BLaER1 (cell line): ENCODE results near the gene NPIPB9.
A peak's percentile ranks its signal among the peaks of the same experiment; 100 is the strongest.
"Not testable (repeated sequence)": the region's sequence is repeated elsewhere in the genome, so short reads cannot be mapped to it uniquely, and the experiment has no call there.

Experiments used
- H3K27ac ChIP-seq: shearing (Covaris generic); formaldehyde crosslinking; 2 replicates; pipeline ENCODE4 v1.8.1; 2022
- H3K27me3 ChIP-seq: shearing (Covaris generic); formaldehyde crosslinking; 2 replicates; pipeline ENCODE4 v1.8.1; 2022
- H3K36me3 ChIP-seq: shearing (Covaris generic); formaldehyde crosslinking; 2 replicates; pipeline ENCODE4 v1.8.1; 2022
- H3K4me1 ChIP-seq: shearing (Covaris generic); formaldehyde crosslinking; 2 replicates; pipeline ENCODE4 v1.8.1; 2022
- H3K4me2 ChIP-seq: shearing (Covaris generic); formaldehyde crosslinking; 2 replicates; pipeline ENCODE4 v1.8.1; 2022
- H3K4me3 ChIP-seq: shearing (Covaris generic); formaldehyde crosslinking; 2 replicates; pipeline ENCODE4 v1.8.1; 2022
- H3K9ac ChIP-seq: shearing (Covaris generic); formaldehyde crosslinking; 2 replicates; pipeline ENCODE4 v1.8.1; 2022
- H3K9me3 ChIP-seq: shearing (Covaris generic); formaldehyde crosslinking; 2 replicates; pipeline ENCODE4 v1.8.1; 2022
- H4K20me1 ChIP-seq: shearing (Covaris generic); formaldehyde crosslinking; 2 replicates; pipeline ENCODE4 v1.8.1; 2022

The NPIPB9 gene

DNA sequence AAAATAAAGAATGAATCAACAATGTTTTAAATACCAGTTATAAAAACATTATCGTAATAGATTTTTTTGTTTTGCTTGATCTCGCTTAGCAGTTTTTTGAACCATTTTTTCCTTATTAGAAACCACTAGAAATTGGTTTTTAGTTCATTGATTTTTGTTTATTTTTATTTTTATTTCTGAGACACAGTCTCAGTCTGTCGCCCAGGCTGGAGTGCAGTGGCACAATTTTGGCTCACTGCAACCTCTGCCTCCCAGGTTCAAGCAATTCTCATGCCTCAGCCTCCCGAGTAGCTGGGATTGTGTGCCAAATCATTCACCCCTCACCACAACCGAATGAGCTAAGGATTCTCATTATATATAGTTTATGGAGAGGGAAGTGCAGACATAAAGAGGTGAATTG, at the start of gene NPIPB9:
NPIPB9 (plus strand) TSS at position 301 of the 400 bp plus-strand sequence.
- H3K9me3 ChIP-seq, H3K27ac ChIP-seq, H3K9ac ChIP-seq, H3K36me3 ChIP-seq, H3K4me1 ChIP-seq, H3K4me2 ChIP-seq, H4K20me1 ChIP-seq, H3K27me3 ChIP-seq, H3K4me3 ChIP-seq: not testable (repeated sequence)

- H3K9ac ChIP-seq, H3K27me3 ChIP-seq, H3K9me3 ChIP-seq, H3K27ac ChIP-seq, H3K36me3 ChIP-seq, H3K4me2 ChIP-seq, H3K4me1 ChIP-seq, H3K4me3 ChIP-seq, H4K20me1 ChIP-seq: not testable (repeated sequence)
Observed at GRCh38 chr16:28704246-28704645, 47.3 kb upstream of the NPIPB9 start.

DNA sequence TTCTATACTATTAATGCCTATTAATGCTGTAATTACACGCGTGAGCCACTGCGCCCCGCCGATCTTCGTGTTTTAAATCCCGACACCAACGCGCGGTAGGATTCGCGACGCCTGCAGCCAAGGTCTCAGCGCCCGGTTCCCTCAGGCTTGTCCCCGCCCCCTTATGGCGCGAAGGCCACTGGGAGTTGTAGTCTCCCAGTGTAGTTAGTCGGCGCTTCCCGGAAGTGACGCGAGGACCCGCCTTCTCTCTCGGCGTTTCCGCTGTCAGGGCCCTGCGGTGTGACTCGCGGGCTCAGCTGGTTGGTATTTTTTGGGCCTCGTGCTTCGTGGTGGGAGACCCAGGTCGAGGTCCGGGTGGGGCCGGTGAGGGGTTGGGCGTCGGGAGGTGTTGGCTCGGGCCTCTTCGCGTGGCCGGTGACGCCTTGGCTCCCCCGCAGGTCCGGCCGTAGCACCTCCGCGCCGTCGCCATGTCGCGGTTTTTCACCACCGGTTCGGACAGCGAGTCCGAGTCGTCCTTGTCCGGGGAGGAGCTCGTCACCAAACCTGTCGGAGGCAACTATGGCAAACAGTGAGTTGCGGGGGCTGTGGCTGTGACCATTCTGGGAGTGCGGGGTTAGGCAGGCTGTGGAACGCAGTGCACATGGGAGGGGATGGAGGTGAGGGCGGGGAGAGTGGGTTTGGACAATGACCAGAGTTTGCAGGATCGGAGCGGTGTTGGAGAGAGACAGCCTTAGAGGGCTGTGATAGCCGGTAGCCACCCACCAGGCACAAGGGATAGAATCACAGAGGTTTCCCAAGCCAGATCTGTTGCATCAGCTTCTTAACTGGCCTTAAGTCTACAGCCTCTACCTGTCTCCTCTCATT, 40.1 kb upstream of the NPIPB9 start, which contains the start of gene EIF3C:
EIF3C (plus strand) TSS at position 245 of the 864 bp plus-strand sequence; CDS start at position 468, 223 bp downstream.
- H3K9me3 ChIP-seq, H3K36me3 ChIP-seq, H3K27ac ChIP-seq, H3K27me3 ChIP-seq, H4K20me1 ChIP-seq, H3K4me1 ChIP-seq: not testable (repeated sequence)
- H3K4me2 ChIP-seq, result peak within 1 kb of the TSS; percentile 63
- H3K9ac ChIP-seq, result peak within 1 kb of the TSS; percentile 65; the same call in 1 of the 2 replicates
- peak within 1 kb of the TSS; percentile 61 for H3K4me3 ChIP-seq

GRCh38 chr16:28722852-28723650, 28.5 kb upstream of the NPIPB9 start:
- not testable (repeated sequence) for H3K4me1 ChIP-seq, H3K9ac ChIP-seq

DNA sequence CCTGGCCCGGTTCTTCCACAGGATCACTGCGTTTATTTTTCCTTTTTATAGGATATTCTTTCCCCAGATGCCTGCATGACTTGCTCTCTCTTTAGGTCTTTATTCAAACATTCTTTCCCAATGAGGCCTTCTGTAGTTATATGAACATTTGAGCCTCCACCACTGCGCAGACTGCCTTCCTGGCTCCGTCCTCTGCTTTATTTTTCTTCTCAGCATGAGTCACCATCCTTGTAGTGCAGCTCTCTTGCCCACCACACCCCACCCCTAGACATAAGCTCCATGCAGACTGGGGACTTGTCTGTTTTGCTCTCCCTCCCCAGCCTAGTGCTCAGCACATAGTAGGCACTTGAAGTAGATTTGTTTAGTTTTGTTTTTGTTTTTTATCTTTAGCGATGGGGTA, 20.3 kb upstream of the NPIPB9 start:
- not testable (repeated sequence) for H3K27me3 ChIP-seq, H3K4me3 ChIP-seq, H3K4me2 ChIP-seq, H3K27ac ChIP-seq, H3K9me3 ChIP-seq, H3K4me1 ChIP-seq, H4K20me1 ChIP-seq, H3K9ac ChIP-seq, H3K36me3 ChIP-seq

More at GRCh38 chr16:28722852-28723650, 28.5 kb upstream of the NPIPB9 start:
- not testable (repeated sequence) for H4K20me1 ChIP-seq, H3K27ac ChIP-seq, H3K9me3 ChIP-seq, H3K27me3 ChIP-seq, H3K4me3 ChIP-seq, H3K36me3 ChIP-seq, H3K4me2 ChIP-seq

DNA sequence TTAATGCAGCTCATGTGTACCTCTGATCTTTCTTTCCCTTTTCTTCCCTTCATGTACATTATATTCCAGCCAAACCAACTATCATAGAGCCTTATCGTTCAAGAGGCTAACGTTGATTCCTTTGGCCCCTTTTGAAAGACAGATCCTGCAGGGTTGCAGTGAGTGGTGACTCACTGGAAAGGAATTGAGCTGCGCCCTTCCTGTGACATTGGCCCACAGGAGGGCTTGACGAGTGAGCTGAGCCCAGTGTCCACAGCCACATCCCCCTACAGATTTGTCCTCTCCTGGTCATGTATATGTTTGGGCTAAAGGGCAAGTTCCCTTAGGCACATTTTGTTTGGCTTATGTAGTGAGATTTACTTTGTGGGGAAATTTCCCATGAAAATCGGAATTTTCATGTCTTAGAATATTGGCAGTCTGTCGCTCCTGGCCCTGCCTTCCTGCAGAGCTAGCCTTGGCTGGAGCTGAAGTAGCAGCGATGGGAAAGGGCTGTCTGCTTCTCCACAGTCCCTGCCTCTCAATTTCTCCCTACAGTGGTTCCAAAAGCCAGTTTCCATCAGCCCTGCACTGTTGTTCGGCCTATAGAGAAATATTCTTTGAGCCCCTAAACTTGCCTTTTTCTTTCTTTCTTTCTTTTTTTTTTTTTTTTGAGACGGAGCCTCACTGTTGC, 19.0 kb upstream of the NPIPB9 start:
- H3K27ac ChIP-seq, H3K4me3 ChIP-seq, H3K4me1 ChIP-seq, H4K20me1 ChIP-seq, H3K9ac ChIP-seq, H3K4me2 ChIP-seq, H3K27me3 ChIP-seq, H3K36me3 ChIP-seq, H3K9me3 ChIP-seq: not testable (repeated sequence)

DNA sequence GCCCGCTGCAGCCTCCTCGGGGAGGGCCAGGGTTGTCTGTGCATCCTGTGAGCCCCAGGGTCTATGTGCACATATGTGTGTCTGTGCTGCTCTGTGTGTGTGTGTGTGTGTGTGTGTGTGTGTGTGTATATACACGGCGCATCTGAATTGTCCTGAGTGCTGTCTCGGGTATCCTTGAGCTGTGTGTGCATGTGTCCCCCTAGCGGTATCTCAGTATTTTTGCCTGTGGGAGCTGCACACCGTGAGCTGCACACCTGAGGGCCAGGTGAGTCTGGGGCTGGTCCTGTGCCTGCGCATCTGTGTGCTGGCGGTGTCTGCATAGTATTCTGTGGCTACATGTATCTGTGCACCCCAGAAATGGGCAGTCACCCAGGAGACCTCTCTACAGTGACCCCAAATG, 11.8 kb upstream of the NPIPB9 start:
- not testable (repeated sequence) for H3K4me2 ChIP-seq, H3K36me3 ChIP-seq, H3K9ac ChIP-seq, H3K27me3 ChIP-seq, H3K27ac ChIP-seq, H3K9me3 ChIP-seq, H3K4me1 ChIP-seq, H3K4me3 ChIP-seq, H4K20me1 ChIP-seq

DNA sequence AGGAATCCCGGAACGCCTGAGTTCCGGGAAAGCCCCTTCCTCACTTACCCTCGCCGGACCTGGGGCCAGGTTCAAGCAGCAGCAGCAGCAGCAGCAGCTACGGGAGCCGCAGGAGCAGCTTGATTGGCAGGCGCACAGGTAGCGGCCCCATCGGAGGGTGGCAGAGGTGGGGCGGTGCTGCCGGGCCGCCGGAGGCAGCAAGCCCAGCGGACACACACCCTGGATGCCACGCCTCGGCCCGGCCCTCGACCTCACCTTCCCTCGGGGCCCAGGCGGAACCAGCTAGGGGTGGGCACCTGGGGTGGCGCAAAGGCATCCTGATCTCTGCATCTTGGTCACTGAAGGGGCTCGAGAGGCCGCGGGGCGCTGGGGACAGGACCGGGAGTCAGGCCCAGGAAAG, 11.0 kb upstream of the NPIPB9 start:
- H3K36me3 ChIP-seq, H3K27me3 ChIP-seq, H3K27ac ChIP-seq: not testable (repeated sequence)

GRCh38 chr16:28741295-28741694, 10.3 kb upstream of the NPIPB9 start:
- H3K27ac ChIP-seq, H3K9ac ChIP-seq, H3K9me3 ChIP-seq, H3K4me2 ChIP-seq, H3K27me3 ChIP-seq, H3K36me3 ChIP-seq, H3K4me3 ChIP-seq, H4K20me1 ChIP-seq, H3K4me1 ChIP-seq: not testable (repeated sequence)

More for the DNA sequence above, 11.0 kb upstream of the NPIPB9 start:
- H3K4me2 ChIP-seq, H3K4me3 ChIP-seq, H3K9me3 ChIP-seq, H3K9ac ChIP-seq, H4K20me1 ChIP-seq, H3K4me1 ChIP-seq: not testable (repeated sequence)

DNA sequence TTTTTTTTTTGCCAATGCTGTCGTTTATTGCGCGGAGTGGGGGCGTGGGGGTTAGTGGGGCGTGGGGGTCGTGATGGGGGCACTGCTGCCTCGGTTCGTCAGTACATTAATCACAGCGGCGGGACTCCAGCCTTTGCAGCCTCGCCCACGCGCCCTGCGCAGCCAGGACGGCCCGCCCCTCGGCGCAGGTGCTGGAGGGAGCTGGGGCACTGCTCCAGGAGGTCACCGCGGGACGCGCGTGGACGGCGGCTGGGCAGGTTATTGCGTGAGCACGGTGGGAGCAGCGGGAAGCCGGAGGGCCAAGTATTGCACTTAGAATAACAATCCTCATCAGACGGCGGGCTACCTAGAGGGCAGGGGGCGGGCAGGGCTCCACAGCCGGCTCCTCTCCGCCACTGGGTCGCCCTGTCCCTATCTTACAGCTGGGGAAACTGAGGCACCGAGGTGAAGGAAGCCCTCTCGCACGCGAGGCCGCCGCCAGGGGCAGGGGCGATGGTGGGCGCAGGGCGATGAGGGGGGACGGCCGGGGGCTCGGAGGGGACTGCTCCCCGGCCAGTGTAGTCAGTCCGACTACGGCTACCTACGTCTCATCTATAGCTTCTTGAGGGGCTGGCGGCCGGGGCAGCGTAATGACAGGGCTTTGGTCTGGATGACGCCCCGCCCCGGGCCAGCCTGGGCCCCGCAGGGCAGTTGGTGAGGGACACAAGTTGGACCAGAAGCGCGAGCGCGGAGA, 4.8 kb upstream of the NPIPB9 start:
- H3K4me3 ChIP-seq, H3K4me2 ChIP-seq, H3K27ac ChIP-seq, H3K9me3 ChIP-seq, H3K9ac ChIP-seq, H4K20me1 ChIP-seq, H3K27me3 ChIP-seq, H3K36me3 ChIP-seq, H3K4me1 ChIP-seq: not testable (repeated sequence)

GRCh38 chr16:28749997-28750465, 1.6 kb upstream of the NPIPB9 start:
- not testable (repeated sequence) for H3K4me1 ChIP-seq, H3K27me3 ChIP-seq, H3K9me3 ChIP-seq, H4K20me1 ChIP-seq, H3K4me3 ChIP-seq, H3K36me3 ChIP-seq, H3K27ac ChIP-seq, H3K9ac ChIP-seq
- peak overlapping the region; percentile 42; the same call in 1 of the 2 replicates for H3K4me2 ChIP-seq

DNA sequence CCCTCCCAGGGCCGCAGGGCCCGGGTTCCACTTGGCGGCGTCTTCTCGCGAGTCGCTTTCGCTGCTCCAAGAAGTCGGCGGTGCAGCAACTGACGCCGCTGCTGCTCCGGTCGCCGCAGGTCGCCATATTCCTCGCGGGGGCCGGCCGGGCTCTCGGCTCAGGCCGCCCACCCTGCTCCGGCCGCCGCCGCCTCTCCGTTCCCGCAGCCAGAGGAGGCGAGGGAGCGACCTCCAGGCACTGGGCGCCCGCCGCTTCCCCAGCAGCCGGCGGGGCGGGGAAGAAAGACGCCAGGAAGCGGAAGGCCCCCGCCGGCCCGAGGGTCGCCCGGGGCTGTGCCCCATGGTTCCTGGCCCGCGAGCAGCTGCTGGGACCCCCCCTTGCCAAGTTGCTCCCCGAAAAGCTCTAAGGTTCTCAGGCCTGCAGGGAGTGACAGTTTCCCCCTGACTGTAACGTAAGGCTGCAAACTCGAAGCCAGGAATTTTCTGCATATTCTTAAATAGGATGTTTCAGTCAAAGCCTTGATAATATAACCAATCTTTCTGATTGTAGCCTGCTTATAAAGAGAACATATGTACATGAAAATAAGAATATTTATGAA, 1.0 kb upstream of the NPIPB9 start:
- H3K9me3 ChIP-seq, H4K20me1 ChIP-seq, H3K36me3 ChIP-seq, H3K4me3 ChIP-seq, H3K4me2 ChIP-seq, H3K27me3 ChIP-seq, H3K4me1 ChIP-seq, H3K27ac ChIP-seq, H3K9ac ChIP-seq: not testable (repeated sequence)

DNA sequence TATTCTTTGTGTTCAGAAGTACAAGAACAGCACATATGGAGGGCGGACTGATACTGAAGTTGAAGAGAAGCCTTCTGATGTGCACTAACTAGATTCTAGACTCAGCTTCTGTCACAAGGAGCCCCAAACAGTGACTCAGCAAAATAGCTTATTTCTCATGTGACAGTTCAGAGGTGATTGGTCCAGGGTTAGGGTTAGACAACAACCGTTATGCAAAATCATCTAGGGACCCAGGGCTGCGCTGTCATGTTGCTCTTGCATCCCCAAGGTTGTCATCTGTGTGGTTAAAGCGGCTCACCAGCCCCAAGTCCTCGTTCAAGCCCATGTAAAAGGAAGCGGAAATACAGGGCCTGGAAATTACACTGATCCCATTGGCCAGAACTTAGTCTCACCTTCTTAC, 30.1 kb downstream of the NPIPB9 start:
- not testable (repeated sequence) for H3K9me3 ChIP-seq, H3K27ac ChIP-seq, H3K4me1 ChIP-seq, H3K4me3 ChIP-seq, H4K20me1 ChIP-seq, H3K4me2 ChIP-seq, H3K9ac ChIP-seq, H3K27me3 ChIP-seq, H3K36me3 ChIP-seq
